PC-9 (cell line): ENCODE data around the gene MANSC4.

Source experiments
- CTCF ChIP-seq: fragments of 200-600 bp; sonication (generic); conservative IDR thresholded peaks from 2 replicates; pipeline ENCODE4 v1.6.1; 2017; ENCODE audit warnings: mixed run types, antibody characterized with exemption, mild to moderate bottlenecking, moderate library complexity
- EZH2 ChIP-seq: fragments of 200-600 bp; sonication (generic); IDR thresholded peaks from 2 replicates; pipeline ENCODE4 v1.8.0; 2017; ENCODE audit warnings: antibody characterized with exemption, low read depth

GRCh38 chr12:27781680-27782079 is 1.6 kb upstream of the MANSC4 start:
- TF ChIP-seq CTCF (no peak), EZH2 (no peak)
